CD14-positive monocyte (primary cell): ENCODE data around the gene SNIP1. TPM values are rescaled to one million over a fixed set of nuclear protein-coding genes. Genes with fewer than 3 reads are reported as not detected.
"Not testable (repeated sequence)": the region's sequence is repeated elsewhere in the genome, so short reads cannot be mapped to it uniquely, and the experiment has no call there.

Source experiments
- DNase-seq, 3 donors: peaks; one replicate each; pipeline ENCODE4 v3.0.0-alpha.2; 2011 to 2022
- H2AFZ ChIP-seq: 2 replicates; pipeline ENCODE4 v1.6.0; 2012; ENCODE audit warnings: mild to moderate bottlenecking, low read depth, low read length, inconsistent platforms; ENCODE audit not compliant: insufficient read depth, poor library complexity, severe bottlenecking
- H3K27ac ChIP-seq, 2 donors: 1 replicate in 1 of 2; 2 replicates in 1 of 2; pipeline ENCODE4 v1.5.1; 2012 to 2013; ENCODE audit warnings: low read length in 2 of 2, control low read depth in 1 of 2, inconsistent platforms in 1 of 2, low read depth in 1 of 2, mild to moderate bottlenecking in 1 of 2
- H3K27me3 ChIP-seq, 2 donors: one replicate each; pipeline versions ENCODE4 v1.6.0 to v1.6.1; 2011 to 2013; ENCODE audit warnings: low read length in 2 of 2; ENCODE audit not compliant: control insufficient read depth in 2 of 2, insufficient read depth in 2 of 2
- H3K36me3 ChIP-seq, 2 donors: replicated peaks in 1 of 2; 1 replicate in 1 of 2; 2 replicates in 1 of 2; pipeline versions ENCODE4 v1.5.1 to v1.6.1; 2012 to 2013; ENCODE audit warnings: low read length in 2 of 2, control low read depth in 1 of 2, inconsistent platforms in 1 of 2, mild to moderate bottlenecking in 1 of 2; ENCODE audit not compliant: insufficient read depth in 2 of 2, control insufficient read depth in 1 of 2
- H3K4me1 ChIP-seq, 2 donors: 1 replicate in 1 of 2; 2 replicates in 1 of 2; pipeline versions ENCODE4 v1.5.1 to v1.6.1; 2012 to 2013; ENCODE audit warnings: low read length in 2 of 2, control low read depth in 1 of 2, inconsistent platforms in 1 of 2, mild to moderate bottlenecking in 1 of 2, moderate library complexity in 1 of 2; ENCODE audit not compliant: insufficient read depth in 2 of 2, control insufficient read depth in 1 of 2
- H3K4me2 ChIP-seq: replicated peaks from 2 replicates; pipeline ENCODE3; 2012; ENCODE audit warnings: low read length, moderate library complexity, mild to moderate bottlenecking; ENCODE audit not compliant: poor library complexity, severe bottlenecking; ENCODE audit errors: extremely low read depth
- H3K4me3 ChIP-seq, 3 experiments: fragments of 200-600 bp in 1 of 3; sonication (generic) in 1 of 3; replicated peaks in 1 of 3; 1 replicate in 2 of 3; 2 replicates in 1 of 3; pipeline ENCODE4 v1.5.1; 2011 to 2013; ENCODE audit warnings: low read length in 3 of 3, mild to moderate bottlenecking in 3 of 3, control low read depth in 2 of 3, low read depth in 2 of 3, inconsistent platforms in 1 of 3, moderate library complexity in 1 of 3
- H3K79me2 ChIP-seq: 2 replicates; pipeline ENCODE4 v1.6.0; 2012; ENCODE audit warnings: mild to moderate bottlenecking, control low read depth, inconsistent platforms, low read length, moderate library complexity; ENCODE audit not compliant: insufficient read depth
- H3K9ac ChIP-seq: 2 replicates; pipeline ENCODE4 v1.6.0; 2017; ENCODE audit warnings: low read length, mild to moderate bottlenecking; ENCODE audit not compliant: insufficient read depth, poor library complexity, severe bottlenecking
- H3K9me3 ChIP-seq, 2 donors: replicated peaks in 1 of 2; 1 replicate in 1 of 2; 2 replicates in 1 of 2; pipeline versions ENCODE4 v1.5.1 to v1.6.1; 2012 to 2013; ENCODE audit warnings: low read length in 2 of 2, control low read depth in 1 of 2; ENCODE audit not compliant: control insufficient read depth in 1 of 2, insufficient read depth in 1 of 2
- H4K20me1 ChIP-seq: 2 replicates; pipeline ENCODE4 v1.6.0; 2012; ENCODE audit warnings: mild to moderate bottlenecking, low read length, control low read depth, moderate library complexity; ENCODE audit not compliant: insufficient read depth
- H3K27ac Mint-ChIP-seq, 7 donors: one replicate each; pipeline ENCODE4 v1.8.0; 2020; ENCODE audit warnings: mild to moderate bottlenecking in 7 of 7, mixed read lengths in 7 of 7, moderate library complexity in 6 of 7, inconsistent platforms in 2 of 7
- H3K27me3 Mint-ChIP-seq, 3 donors: one replicate each; pipeline ENCODE4 v1.8.0; 2021 to 2022; ENCODE audit warnings: low read depth in 3 of 3, mild to moderate bottlenecking in 3 of 3, mixed read lengths in 3 of 3, moderate library complexity in 3 of 3, inconsistent platforms in 1 of 3
- H3K36me3 Mint-ChIP-seq, 2 donors: one replicate each; pipeline ENCODE4 v1.8.0; 2020; ENCODE audit warnings: mixed read lengths in 2 of 2, inconsistent platforms in 1 of 2, mild to moderate bottlenecking in 1 of 2
- H3K4me1 Mint-ChIP-seq: one replicate; pipeline ENCODE4 v1.8.0; 2020; ENCODE audit warnings: mild to moderate bottlenecking, mixed read lengths
- H3K4me3 Mint-ChIP-seq, 2 donors: one replicate each; pipeline ENCODE4 v1.8.0; 2020; ENCODE audit warnings: mild to moderate bottlenecking in 2 of 2, mixed read lengths in 2 of 2, moderate library complexity in 1 of 2
- H3K9me3 Mint-ChIP-seq, 7 donors: one replicate each; pipeline ENCODE4 v1.8.0; 2020 to 2022; ENCODE audit warnings: mixed read lengths in 7 of 7, mild to moderate bottlenecking in 6 of 7, moderate library complexity in 6 of 7, inconsistent platforms in 2 of 7
- WGBS: methylation state at CpG from one replicate; pipeline ENCODE4 v1.1.5; 2013; ENCODE audit warnings: missing lambda C conversion rate; ENCODE audit not compliant: insufficient coverage; 5-methylcytosine and 5-hydroxymethylcytosine counted together
- intact Hi-C, 2 donors: fragments of 100-400 bp; cut with micrococcal nuclease; formaldehyde crosslinking; loops; one replicate each; pipeline versions ENCODE4 v1.15.0 to v1.15.1; 2023
- polyA plus RNA-seq, 3 donors: library from polyadenylated mRNA; depleted of rRNA in 1 of 3; unstranded in 2 of 3; stranded (reverse) in 1 of 3; fragments of 300-500 nt in 2 of 3; fragments of >200 nt in 1 of 3; fragmentation: Illumina TruSeq in 2 of 3; gene quantifications; 1 replicate in 2 of 3; 2 replicates in 1 of 3; pipeline ENCODE4 v1.2.3, GENCODE V29; 2012 to 2021
- TF ChIP-seq, protein P1 (sequence below): fragments of 200-600 bp; IDR thresholded peaks from one replicate; pipeline ENCODE4 v1.8.0; 2022; ENCODE audit warnings: antibody characterized with exemption, mild to moderate bottlenecking

SNIP1 gene
- polyA plus RNA-seq, 3 donors, result 1.6 to 6.8 (median 3.3) TPM

DNA sequence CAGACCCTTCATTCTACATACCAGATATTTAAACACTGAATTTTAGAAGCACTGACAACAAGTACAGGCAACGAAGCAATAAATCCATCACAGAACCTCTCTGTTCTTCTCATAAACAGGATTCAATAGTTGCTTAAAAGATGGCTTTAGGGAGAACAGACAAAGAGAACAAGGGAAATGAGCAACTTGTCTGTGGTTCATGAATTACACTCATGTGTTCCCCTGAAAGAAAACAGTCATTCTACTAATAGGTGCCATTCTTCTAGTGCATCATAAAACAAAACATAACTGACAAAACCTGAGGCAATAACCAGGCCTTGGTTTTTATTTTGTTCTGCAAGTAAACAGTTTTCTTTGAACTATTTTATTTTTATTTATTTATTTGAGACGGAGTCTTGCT is 34.8 kb upstream of the SNIP1 start:
- TF ChIP-seq, protein P1, sequence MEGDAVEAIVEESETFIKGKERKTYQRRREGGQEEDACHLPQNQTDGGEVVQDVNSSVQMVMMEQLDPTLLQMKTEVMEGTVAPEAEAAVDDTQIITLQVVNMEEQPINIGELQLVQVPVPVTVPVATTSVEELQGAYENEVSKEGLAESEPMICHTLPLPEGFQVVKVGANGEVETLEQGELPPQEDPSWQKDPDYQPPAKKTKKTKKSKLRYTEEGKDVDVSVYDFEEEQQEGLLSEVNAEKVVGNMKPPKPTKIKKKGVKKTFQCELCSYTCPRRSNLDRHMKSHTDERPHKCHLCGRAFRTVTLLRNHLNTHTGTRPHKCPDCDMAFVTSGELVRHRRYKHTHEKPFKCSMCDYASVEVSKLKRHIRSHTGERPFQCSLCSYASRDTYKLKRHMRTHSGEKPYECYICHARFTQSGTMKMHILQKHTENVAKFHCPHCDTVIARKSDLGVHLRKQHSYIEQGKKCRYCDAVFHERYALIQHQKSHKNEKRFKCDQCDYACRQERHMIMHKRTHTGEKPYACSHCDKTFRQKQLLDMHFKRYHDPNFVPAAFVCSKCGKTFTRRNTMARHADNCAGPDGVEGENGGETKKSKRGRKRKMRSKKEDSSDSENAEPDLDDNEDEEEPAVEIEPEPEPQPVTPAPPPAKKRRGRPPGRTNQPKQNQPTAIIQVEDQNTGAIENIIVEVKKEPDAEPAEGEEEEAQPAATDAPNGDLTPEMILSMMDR, result no peak
- DNase-seq, result no peak
- peaks cover under 1 to 1% of the 10 kb centered on the region in 2 donors for H3K4me1 ChIP-seq
- H3K27me3 ChIP-seq, result no peaks in the 10 kb centered on the region
- peaks cover 22% of the 10 kb centered on the region for H3K79me2 ChIP-seq
- no peak overlapping the region for H3K27ac ChIP-seq
- H2AFZ ChIP-seq, result no peak overlapping the region
- H3K4me2 ChIP-seq, result no peak overlapping the region
- intact Hi-C loops, result no loop called here
- WGBS, result no CpG with 5 or more reads among the region's 2 CpGs
- H3K4me3 Mint-ChIP-seq, result no peak overlapping the region
- H3K36me3 Mint-ChIP-seq, result peaks cover 74 to 79% of the 10 kb centered on the region in 2 donors
- no peaks in the 10 kb centered on the region for H3K27me3 Mint-ChIP-seq
- H3K9ac ChIP-seq, result no peak overlapping the region
- no peaks in the 10 kb centered on the region for H3K9me3 ChIP-seq
- H3K4me3 ChIP-seq, result no peak overlapping the region
- H3K27ac Mint-ChIP-seq, result no peak overlapping the region
- peaks cover 37% of the 10 kb centered on the region for H4K20me1 ChIP-seq
- H3K36me3 ChIP-seq, result peaks cover 87 to 98% of the 10 kb centered on the region in 2 donors
- no peaks in the 10 kb centered on the region for H3K9me3 Mint-ChIP-seq
- H3K4me1 Mint-ChIP-seq, result peaks cover 3% of the 10 kb centered on the region

DNA sequence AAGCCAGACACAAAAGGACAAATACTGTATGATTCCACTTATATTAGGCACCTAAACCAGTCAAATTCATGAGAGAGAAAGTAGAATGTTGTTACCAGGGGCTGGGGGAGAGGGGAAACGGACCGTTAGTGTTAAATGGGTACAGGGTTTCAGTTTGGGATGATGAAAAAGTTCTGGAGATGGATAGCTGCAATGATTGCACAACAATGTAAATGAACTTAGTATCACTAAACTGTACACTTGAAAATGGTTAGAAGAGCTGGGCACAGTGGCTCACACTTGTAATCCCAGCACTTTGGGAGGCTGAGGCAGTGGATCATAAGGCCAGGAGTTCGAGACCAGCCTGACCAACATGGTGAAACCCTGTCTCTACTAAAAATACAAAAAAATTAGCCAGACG is 30.5 kb upstream of the SNIP1 start:
- WGBS, result no CpG with 5 or more reads among the region's 4 CpGs
- H3K27me3 Mint-ChIP-seq, H3K9ac ChIP-seq, H3K27ac ChIP-seq, H3K4me3 Mint-ChIP-seq, H3K4me1 Mint-ChIP-seq, H3K4me1 ChIP-seq, H3K27me3 ChIP-seq, H3K4me3 ChIP-seq, H3K27ac Mint-ChIP-seq, intact Hi-C loops, DNase-seq, H3K4me2 ChIP-seq, H3K9me3 Mint-ChIP-seq, H3K9me3 ChIP-seq, H2AFZ ChIP-seq, H3K79me2 ChIP-seq, H4K20me1 ChIP-seq: not testable (repeated sequence)
- H3K36me3 ChIP-seq, result peaks cover 90 to 98% of the 10 kb centered on the region in 2 donors
- peaks cover 79 to 83% of the 10 kb centered on the region in 2 donors for H3K36me3 Mint-ChIP-seq
